Upper lobe of right lung (tissue), 1 donor: Measurements from ENCODE around the gene LDAH. TPM values are rescaled to one million over a fixed set of nuclear protein-coding genes. Genes with fewer than 3 reads are reported as not detected.

Source experiments
- ATAC-seq: fragments of 200-7000 bp; cut with Tn5 transposase; one replicate; pipeline ENCODE4 v1.9.1; 2020; ENCODE audit warnings: mild to moderate bottlenecking, moderate library complexity
- DNase-seq: peaks from one replicate; pipeline ENCODE4 v3.0.0-alpha.2; 2020
- H3K27ac ChIP-seq: fragments of 200-600 bp; one replicate; pipeline ENCODE4 v1.8.0; 2022
- H3K27me3 ChIP-seq: fragments of 200-600 bp; one replicate; pipeline ENCODE4 v1.8.0; 2022; ENCODE audit warnings: mild to moderate bottlenecking
- H3K36me3 ChIP-seq: fragments of 200-600 bp; one replicate; pipeline ENCODE4 v1.8.0; 2022
- H3K4me1 ChIP-seq: fragments of 200-600 bp; one replicate; pipeline ENCODE4 v1.8.0; 2022
- H3K4me3 ChIP-seq: fragments of 200-600 bp; one replicate; pipeline ENCODE4 v1.8.0; 2022; ENCODE audit warnings: mild to moderate bottlenecking
- H3K9me3 ChIP-seq: fragments of 200-600 bp; one replicate; pipeline ENCODE4 v1.8.0; 2022
- intact Hi-C: fragments of 100-400 bp; cut with DNase I; formaldehyde crosslinking; loops from one replicate; pipeline ENCODE4 v1.11.0; 2022
- total RNA-seq: library from RNA; stranded (reverse); fragmentation: NEBNext Ultra II Directional; extraction: Animal tissue kit (Norgen Biotek cat#: 25700); gene quantifications from one replicate; pipeline ENCODE4 v1.2.1, GENCODE V29; 2021
- TF ChIP-seq, protein P1 (sequence below): fragments of 200-600 bp; IDR thresholded peaks from one replicate; pipeline ENCODE4 v1.8.0; 2022; ENCODE audit warnings: antibody characterized with exemption
- donor health status: DM: no; HTN: yes; CAD: no; lungs with severe emphysema.

LDAH gene
- total RNA-seq, 1 donor from 2014 or later: 17.9 TPM

DNA sequence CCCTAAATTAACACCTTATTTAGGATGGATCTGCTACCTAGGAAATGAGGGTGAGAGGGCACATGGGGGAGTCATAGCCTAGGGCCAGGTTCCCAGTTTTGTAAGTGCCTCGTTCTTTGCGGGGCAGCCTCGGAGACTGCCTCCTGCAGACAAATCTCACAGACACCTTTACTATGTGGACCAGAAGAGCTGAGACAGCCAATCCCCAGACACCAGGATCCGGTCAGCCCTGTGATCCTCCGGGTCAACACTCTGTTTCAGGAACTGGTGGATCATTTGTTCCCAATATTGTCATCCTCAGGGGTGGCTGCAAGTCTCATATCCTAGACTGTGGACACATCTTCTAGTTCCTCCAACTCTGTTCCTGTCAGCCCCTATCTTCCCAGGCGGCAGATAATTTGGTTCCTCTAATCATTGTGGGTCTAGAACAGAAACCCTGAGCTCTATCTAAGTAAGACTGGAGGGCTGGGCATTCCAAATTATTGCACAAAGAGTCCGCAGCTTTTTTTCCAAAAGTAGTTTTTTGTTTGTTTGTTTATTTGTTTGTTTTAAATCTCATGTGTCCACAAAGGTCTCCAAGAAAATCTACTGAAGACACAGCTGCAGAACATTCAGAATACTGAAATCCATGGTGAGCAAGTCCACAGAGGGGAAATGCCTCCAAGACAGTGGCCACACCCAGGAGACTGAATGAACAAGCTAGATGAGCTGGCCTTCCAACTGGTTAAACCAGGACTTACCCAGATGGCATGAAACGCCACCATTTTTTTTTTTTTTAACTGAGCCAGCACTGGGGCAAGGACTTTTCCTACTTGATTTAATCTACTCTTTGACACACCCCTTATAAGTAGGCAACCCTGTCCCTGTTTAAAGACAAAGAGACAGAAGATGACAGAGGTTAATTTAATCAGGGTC, 162.1 kb downstream of the LDAH start:
- Histone ChIP-seq H3K4me1 (peaks cover 3% of the 10 kb centered on the region), H3K27me3 (peaks cover 41% of the 10 kb centered on the region), H3K9me3 (no peaks in the 10 kb centered on the region), H3K4me3 (no peak overlapping the region), H3K36me3 (no peaks in the 10 kb centered on the region), H3K27ac (no peak overlapping the region)
- peak; percentile 26 for ATAC-seq
- no peak for DNase-seq
- intact Hi-C loops: loop anchor here (5.0 kb wide), 2 partner anchors 302 to 462 kb away; partner anchors contain the start of gene TDRD15
- TF ChIP-seq, protein P1, sequence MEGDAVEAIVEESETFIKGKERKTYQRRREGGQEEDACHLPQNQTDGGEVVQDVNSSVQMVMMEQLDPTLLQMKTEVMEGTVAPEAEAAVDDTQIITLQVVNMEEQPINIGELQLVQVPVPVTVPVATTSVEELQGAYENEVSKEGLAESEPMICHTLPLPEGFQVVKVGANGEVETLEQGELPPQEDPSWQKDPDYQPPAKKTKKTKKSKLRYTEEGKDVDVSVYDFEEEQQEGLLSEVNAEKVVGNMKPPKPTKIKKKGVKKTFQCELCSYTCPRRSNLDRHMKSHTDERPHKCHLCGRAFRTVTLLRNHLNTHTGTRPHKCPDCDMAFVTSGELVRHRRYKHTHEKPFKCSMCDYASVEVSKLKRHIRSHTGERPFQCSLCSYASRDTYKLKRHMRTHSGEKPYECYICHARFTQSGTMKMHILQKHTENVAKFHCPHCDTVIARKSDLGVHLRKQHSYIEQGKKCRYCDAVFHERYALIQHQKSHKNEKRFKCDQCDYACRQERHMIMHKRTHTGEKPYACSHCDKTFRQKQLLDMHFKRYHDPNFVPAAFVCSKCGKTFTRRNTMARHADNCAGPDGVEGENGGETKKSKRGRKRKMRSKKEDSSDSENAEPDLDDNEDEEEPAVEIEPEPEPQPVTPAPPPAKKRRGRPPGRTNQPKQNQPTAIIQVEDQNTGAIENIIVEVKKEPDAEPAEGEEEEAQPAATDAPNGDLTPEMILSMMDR: no peak

DNA sequence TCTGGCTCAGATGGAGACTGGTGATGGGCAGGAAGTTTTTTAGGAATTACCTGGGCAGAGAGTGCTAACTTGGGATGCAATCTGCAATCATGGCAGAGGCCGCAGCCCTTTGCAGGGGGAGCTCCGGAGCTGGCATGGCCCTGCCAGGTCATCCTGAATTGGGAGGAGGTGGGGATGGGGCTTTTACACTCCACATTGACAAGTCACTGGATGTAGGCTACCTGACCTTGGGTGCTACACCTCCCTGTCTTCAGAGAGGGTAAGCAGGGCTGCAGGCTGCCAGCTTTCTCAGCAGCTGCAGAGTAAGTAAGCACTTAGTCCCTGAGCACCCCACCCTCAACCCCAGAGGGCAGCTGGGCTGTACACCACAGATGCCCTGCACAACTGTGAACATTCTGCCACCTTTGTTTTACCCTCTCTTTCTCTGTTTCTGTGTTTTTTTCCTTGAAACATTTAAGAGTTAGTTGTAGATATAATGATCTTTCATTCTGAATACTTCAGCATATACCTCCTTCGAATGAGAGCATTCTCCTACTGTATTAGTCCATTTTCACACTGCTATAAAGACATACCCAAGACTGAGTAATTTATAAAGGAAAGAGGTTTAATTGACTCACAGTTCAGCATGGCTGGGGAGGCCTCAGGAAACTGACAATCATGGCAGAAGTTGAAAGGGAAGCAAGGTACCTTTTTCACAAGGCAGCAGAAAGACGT, 165.2 kb downstream of the LDAH start:
- peak; percentile 44 for DNase-seq

GRCh38 chr2:20656561-20656960, 166.3 kb downstream of the LDAH start:
- ATAC-seq: no peak
- intact Hi-C loops: no loop called here
- Histone ChIP-seq H3K4me1 (peaks cover 3% of the 10 kb centered on the region), H3K9me3 (no peaks in the 10 kb centered on the region), H3K36me3 (no peaks in the 10 kb centered on the region), H3K27me3 (peaks cover under 1% of the 10 kb centered on the region), H3K27ac (no peak overlapping the region), H3K4me3 (no peak overlapping the region)
- TF ChIP-seq, protein P1: no peak
- peak; percentile 61 for DNase-seq

More for the DNA sequence above, 165.2 kb downstream of the LDAH start:
- intact Hi-C loops: no loop called here
- H3K4me3 ChIP-seq: no peak overlapping the region
- H3K27me3 ChIP-seq: peaks cover 11% of the 10 kb centered on the region
- no peaks in the 10 kb centered on the region for H3K4me1 ChIP-seq
- ATAC-seq: no peak
- TF ChIP-seq, protein P1: no peak
- H3K36me3 ChIP-seq: no peaks in the 10 kb centered on the region
- no peak overlapping the region for H3K27ac ChIP-seq
- H3K9me3 ChIP-seq: no peaks in the 10 kb centered on the region

- intact Hi-C loops: no loop called here
- TF ChIP-seq, protein P1: no peak
- Histone ChIP-seq H3K27ac (no peak overlapping the region), H3K27me3 (no peaks in the 10 kb centered on the region), H3K4me3 (no peak overlapping the region), H3K36me3 (no peaks in the 10 kb centered on the region), H3K9me3 (no peaks in the 10 kb centered on the region), H3K4me1 (peaks cover 14% of the 10 kb centered on the region)
- ATAC-seq: no peak
- no peak for DNase-seq
Measured at GRCh38 chr2:20654535-20654813, 168.4 kb downstream of the LDAH start.

DNA sequence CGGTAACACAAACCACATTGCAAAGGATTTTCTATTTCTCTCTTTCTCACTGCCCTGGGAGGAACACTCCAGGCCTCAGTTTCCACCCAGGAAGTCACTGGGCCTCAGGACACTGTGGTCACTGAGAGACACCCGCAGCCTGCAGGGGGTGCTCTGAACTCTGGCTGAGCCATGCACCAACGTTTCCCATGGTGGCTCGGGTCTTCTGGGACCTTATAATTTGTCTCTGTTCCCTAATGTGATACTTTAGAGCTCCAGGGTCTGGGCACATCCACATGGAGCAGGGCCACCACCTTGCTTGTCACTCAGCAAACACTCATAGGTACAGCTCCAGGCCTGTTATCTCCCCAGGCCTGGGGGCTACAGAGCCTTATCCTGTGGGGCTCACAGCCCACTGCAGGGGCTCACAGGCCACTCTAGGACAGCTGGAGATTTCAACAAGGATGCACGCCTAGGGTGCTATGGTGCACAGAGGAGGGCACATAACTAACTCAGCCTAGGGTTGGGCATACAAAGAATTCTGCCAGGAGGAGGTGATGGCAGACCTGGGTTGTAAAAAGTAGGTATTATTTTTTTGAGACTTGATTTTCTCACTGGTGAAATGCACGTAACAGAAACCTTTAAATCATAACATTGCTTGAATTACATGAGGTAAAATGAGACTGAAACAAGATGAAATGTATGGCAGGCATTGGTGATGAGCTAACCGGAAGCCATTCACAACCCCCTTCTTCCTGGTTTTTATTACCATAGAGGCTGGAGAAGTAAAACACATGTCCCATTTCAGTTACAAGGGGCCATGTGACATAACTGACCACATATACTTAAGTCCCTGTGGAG, 169.0 kb downstream of the LDAH start:
- ATAC-seq: no peak
- no peak for DNase-seq
- Histone ChIP-seq H3K4me1 (peaks cover 19% of the 10 kb centered on the region), H3K27ac (no peak overlapping the region), H3K36me3 (no peaks in the 10 kb centered on the region), H3K9me3 (no peaks in the 10 kb centered on the region), H3K4me3 (no peak overlapping the region), H3K27me3 (no peaks in the 10 kb centered on the region)
- intact Hi-C loops: no loop called here
- TF ChIP-seq, protein P1: no peak
